ENCODE results near the gene ROPN1L.

ROPN1L gene

DNA sequence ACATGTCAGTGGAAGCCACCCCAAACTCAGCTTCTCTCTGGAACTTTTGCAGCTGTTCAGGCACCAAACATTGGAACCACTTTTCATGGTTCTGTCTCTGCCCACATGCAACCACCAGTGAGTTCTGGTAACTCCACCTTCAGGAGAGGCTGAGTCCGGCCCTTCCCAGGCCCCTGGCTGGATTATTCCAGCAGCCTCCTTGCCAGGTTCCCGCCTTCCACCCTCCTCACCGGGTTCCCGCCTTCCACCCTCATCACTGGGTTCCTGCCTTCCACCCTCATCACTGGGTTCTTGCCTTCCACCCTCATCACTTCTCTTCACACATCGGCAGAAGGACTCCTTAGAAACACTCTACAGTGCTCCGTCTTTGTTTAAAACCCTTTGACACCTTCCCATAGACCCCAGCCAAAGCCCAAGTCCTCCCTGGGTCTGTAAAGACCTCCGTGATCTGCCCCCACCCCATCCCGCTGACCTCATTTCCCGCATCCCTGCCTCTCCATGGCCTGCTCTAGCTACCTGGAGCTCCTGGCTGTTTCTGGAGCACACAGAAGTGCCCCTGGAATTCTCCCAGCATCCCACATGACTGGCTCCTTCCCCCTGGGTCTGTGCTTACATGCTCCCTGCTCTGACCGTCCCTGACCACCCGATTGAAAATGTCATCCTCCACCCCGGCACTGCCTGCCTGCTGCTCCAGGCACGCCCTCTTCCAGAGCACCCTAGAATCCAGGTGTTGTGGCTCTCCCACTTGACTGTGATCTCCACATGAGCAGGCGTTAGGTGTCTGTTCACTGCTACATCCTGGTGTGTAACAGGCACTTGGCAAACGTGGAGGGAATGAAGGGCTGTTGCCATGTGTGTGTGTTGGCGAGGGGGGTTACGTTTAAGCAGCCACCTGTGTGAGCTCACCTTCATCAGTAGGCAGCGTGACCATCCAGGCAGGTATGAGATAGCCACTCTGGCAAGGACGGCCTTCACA, 17.7 kb downstream of the ROPN1L start:
- DNase-seq, result no peak

DNA sequence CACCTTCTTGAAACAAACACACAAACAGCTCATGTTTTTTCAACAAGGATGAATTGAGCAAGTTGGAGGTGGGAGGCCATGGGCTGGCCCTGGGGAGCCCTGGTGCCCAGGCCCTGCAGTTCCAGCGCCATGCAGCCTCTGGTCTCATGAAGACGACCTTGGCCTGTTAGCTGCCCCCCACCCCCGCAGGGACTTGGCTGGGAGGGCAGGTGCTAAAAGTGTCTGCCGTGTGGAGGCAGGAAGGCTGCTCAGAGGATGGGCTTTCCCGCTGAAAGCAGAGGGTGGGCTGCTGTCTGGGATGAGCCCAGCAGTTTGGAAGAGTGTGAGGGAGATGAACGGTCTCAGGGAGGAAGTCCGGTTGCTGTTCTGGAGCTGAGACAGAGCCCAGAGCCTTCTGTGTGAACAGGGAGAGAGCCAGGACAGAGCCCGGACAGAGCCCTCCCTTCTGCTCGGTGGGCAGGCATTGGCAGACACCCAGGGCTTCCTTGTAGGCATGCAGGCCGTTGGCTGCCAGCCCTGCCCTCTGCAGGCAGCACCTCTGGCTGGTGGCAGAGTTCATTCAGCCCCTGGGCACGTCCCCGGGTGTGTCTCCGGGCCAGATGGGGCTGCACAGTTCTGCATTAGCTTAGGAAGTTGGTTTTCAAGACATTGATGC, 18.7 kb downstream of the ROPN1L start:
- DNase-seq, result peak; percentile 45

DNA sequence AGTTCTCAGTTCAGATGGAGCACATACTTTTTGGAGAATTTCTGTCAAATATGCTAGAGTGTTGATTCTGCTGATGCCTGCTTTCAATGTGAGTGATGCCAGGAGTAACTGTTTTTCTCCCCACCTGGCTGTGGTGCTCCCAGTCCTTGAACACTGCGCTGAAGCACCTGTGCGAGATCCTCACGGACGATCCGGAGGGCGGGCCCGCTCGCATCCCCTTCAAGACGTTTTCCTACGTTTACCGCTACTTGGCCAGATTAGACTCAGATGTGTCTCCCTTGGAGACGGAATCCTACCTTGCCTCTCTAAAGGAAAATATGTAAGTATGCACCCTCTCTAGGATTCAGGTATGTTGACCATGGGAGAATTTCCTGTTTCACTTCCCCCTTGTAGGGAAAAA, 19.4 kb downstream of the ROPN1L start:
- no peak for DNase-seq

DNA sequence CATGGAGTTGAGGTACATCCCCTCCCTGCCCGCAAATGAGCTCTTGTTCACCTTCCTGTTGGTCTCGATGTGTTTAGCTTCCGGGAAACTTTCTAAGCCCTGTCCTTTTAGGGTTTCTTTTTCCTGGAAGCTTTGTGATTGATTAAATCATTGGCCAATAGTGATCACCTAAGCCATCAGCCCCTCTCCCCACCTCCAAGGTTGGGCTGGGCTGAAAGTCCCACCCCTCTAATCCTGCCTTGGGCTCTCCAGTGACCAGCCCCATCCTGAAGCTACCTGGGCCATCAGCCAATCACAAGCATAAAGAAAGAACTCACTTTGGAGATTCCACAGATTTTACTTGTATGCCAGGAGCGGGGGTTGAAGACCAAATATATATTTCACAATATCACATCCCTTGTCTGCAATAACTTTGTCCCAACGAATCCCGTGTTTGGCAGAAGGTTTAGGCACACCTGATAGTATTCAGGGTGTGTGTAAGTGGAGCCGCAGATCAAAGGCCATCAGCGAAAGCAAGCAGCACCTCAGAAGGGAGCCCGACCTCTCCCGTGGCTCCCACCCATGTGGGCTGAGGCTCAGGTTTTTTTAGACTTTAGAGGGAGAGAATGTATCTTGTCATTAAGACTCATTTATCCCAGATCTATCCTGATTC, 20.4 kb downstream of the ROPN1L start:
- DNase-seq, result no peak

DNA sequence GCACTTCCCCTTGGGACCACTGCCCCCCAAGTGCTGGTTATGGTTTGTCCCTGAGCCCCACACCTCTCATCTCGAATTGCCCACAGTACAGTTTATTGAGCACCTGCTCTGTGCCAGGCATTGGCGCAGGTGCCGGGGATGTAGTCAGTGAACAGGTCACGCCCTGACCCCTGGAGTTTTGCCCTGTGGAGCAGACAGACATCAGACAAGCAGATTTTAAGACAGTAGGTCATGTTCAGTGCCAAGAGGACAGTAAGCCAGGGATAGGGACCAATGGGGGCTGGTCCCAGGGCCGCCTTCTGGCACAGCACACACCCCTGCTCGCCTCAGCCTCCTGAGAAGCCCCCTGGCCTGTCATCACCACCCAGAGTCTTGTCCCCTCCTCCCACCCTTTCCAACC, 21.9 kb downstream of the ROPN1L start:
- no peak for DNase-seq

GRCh38 chr5:10464173-10464572, 22.5 kb downstream of the ROPN1L start:
- no peak for DNase-seq

- DNase-seq, result no peak
Observed at GRCh38 chr5:10465726-10466125, 24.0 kb downstream of the ROPN1L start.

GRCh38 chr5:10466446-10467073, 24.9 kb downstream of the ROPN1L start:
- no peak for DNase-seq

DNA sequence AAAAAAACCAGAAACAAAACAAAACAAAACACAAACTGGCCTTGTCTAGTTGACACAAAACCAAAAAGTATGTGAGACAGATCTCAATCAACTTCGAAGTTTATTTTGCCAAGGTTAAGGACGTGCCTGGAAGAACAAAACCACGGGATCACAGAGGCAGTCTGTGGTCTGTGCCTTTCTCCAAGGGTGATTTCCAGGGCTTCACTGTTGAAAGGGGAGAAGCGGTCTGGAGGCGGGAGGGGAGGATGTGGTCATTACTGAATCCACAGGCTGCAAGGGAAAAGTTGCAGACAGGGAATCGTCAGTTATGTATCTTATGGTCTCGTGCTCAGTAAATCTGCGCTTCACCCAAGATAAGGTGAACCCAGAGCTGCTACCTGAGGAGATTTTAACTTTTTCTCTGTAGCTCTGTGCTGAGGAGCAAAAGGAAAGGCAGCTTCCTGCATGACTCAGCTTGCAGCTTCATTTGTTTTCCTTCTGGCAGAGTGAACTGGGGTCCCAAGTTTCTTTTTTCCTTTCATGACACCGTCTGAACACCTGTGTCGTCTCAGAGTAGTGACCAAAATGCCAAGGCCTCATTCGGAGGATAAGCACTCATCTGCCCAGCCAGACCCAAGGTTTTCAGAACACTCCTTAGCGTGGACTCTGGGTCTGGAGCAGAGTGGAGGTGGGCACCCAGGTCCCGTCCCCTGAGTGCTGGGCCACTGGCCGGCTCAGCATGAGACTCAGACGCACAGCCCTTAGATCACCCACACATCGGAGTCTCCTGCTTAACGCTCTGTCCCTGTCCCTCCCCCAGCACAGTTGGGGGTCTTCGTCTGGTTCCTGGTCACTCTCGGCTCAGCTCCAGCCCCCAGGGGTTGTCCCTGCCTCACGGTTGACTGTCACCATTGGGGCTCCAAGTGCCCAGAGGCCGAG, 25.9 kb downstream of the ROPN1L start:
- DNase-seq, result no peak

DNA sequence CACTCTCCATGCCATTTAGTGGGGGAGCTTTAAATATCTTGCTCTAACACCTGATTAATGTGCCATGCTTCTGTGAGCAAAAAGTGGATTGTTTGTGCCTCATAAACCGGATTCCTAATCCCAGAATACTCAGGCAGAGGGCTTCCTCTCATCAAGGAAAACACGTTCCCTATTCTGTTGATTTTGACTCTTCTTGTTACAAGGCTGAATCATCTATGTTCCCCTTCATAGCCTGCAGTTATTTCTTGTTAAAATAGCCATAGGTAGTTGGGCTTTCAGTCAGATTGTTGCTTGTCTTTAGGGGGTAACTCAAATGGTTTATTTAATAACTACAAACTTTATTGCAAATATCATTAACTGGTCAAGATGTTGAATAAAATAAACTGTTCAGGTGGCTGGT, 26.6 kb downstream of the ROPN1L start:
- no peak for DNase-seq

DNA sequence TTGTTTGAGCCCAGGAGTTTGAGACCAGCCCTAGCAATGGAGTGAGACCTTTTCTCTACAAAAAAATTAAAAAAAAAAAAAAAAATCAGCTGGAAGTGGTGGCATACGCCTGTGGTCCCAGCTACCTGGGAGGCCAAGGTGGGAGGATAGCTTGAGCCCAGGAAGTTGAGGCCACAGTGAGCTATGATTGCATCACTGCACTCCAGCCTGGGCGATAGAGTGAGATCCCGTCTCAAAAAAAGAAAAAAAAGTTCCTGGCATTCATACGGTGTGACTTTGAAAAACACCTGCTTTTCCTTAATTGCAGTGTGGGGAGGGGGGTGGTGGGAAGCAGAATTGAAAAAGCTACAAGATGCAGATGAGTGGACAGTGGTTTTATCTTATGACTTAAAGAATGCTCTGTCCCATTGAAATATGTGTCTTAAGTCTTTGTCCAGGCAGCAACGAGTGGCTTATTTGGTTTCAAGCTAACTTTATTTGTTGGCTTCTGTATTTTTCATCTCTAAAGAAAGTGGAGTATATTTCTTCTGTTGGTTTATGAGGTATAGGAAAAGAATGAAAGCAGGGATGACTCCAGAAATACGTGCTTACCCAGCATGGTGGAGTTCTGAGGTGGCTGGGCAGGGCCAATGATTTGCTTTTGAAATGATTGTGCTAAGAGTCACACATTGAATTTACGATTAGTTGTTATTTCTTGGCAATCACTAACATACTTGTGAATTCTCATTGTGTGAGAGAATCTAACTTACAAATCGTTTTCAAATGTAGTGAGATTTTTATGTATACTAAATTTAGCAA, 27.8 kb downstream of the ROPN1L start:
- no peak for DNase-seq

GRCh38 chr5:10470669-10471068, 29.0 kb downstream of the ROPN1L start:
- DNase-seq, result no peak

DNA sequence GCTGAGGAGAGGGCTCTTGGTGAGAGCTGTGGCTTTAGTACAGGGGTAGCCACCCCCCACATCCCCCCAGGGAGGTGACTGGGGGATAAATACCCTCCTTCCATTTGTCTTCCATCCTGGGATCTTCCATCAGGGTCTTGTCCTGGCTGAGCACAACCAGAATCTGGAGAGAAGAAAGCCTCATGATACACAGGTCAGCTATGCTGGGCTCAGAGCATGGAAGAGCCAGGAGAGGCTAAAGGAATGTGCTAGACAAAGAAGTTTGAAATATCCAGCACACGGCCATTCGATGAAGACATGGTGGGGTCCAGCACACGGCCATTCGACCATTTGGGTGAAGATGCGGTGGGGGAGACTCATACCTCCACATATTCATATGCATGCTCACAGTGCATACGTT, 30.0 kb downstream of the ROPN1L start:
- no peak for DNase-seq

GRCh38 chr5:10474521-10475075, 32.9 kb downstream of the ROPN1L start:
- DNase-seq, result no peak

DNA sequence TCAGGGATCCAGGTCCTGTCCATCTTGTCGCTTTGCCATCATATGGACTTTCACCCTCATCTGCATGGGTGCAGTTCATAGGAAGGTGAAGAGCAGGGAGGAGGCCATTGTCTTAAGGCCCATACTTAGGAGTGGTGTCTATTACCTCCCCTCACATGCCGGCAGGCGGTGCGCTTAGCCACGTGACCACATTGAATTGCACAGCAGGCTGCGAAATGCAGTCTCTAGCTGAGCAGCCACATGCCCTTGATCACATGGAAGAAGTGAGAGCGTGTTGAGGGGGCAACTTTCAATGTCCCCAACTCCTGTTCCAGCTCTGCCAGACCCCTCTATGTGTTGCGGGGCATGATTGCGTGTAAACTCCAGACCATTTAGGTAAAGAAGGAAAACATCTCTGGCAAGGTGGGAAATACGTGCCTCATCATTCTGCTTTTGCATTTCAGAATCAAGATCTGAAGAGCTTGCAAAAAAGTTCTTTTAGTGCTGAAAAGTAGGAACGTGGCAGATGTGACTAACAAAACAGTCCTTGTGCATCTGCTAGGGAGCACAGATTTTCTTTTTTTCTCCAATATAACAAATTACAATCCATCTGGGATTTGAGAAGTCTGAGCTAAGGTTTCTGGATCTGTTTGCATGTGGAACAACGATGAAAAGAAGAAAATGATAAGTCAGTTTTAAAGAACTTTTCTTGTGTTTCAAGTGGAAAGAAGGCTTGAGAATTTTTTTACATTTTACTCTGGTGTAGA, 34.4 kb downstream of the ROPN1L start:
- DNase-seq, result no peak

GRCh38 chr5:10476878-10477277, 35.2 kb downstream of the ROPN1L start:
- no peak for DNase-seq

GRCh38 chr5:10477943-10478342, 36.3 kb downstream of the ROPN1L start:
- no peak for DNase-seq

DNA sequence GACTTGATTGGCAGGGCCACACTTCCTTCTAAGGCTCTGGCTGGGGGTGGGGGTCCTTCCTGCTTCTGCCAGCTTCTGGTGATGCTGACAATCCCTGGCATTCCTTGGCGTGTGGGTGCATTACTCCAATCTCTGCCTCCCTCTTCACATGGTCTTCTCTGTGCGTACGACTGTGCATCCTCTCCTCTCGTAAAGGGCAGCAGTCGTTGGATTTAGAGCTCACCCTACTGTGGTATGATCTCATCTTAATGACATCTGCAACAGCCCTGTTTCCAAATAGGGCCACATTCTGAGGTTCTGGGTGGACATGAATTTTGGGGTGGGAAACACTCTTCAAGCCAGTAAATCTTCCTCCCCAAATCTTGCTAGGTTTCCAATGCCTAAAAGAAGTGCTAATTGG, 36.8 kb downstream of the ROPN1L start:
- DNase-seq, result no peak

DNA sequence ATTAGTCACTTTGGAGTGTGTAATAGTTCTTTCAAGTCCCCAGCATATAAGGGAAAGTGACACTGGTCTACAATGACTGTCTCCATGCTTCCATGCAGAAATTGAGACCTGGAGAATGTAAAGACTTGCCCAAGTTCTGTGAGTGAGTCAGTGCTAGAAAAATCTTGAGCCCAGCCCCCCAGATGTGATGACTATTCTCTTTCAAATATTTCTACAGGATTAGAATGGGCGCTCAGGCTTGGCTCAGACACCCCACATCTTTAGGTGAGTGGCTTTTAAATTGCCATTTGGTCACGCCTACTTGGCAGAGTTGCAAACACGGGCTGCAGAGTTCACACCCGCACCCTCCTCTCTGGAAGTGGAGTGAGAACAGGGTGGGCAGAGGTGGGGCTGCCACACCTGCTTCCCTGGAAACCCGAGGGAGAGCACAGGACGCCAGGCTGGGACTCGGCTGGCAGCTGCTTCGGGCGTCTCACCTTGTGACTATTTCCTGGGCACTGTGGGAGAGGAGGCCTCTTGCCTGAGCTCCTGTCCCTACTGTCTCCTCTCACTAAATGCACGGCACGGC, 37.6 kb downstream of the ROPN1L start:
- DNase-seq, result no peak
